HCT116 (cell line): Measurements from ENCODE around the gene MED12. TPM values are rescaled to one million over a fixed set of nuclear protein-coding genes. Genes with fewer than 3 reads are reported as not detected.

Experiments used
- ATAC-seq: fragments of 200-7000 bp; cut with Tn5 transposase; 2 replicates; pipeline ENCODE4 v1.9.1; 2020; ENCODE audit warnings: mild to moderate bottlenecking, moderate library complexity
- BruUV-seq: library from RNA; stranded (reverse); fragments of 400-500 nt; replicated peaks from 2 replicates; lab custom pipeline; 2021; lab: Mats Ljungman, UMichigan
- CTCF ChIA-PET: fragments of 300-600 bp; sonication (Branson Sonifier 250); formaldehyde crosslinking; loops from one replicate; lab custom pipeline; 2021; ENCODE audit warnings: antibody characterized with exemption; lab: Charles Lee
- POLR2A ChIA-PET: fragments of 300-600, 350-600 bp; sonication (Branson Sonifier 250); formaldehyde crosslinking; loops from one replicate; lab custom pipeline; 2021; ENCODE audit warnings: antibody characterized with exemption; lab: Charles Lee
- RAD21 ChIA-PET, 2 experiments: fragments of 300-600 bp; sonication (Branson Sonifier 250); formaldehyde crosslinking; loops; one replicate each; lab custom pipeline; 2023; ENCODE audit warnings: low total read pairs in 2 of 2; ENCODE audit not compliant: uncharacterized antibody in 2 of 2, unreplicated experiment in 2 of 2, low non-redundant PET in 1 of 2; lab: Charles Lee
- DNase-seq: peaks from one replicate; pipeline ENCODE4 v3.0.0-alpha.2; 2010; ENCODE audit warnings: low read depth, low spot score
- H2AFZ ChIP-seq: fragments of 200-600 bp; shearing (Covaris generic), sonication (generic); 2 replicates; pipeline ENCODE4 v1.6.1; 2017; ENCODE audit warnings: low read depth, mixed run types, mixed read lengths, antibody characterized with exemption, low read length; ENCODE audit not compliant: poor library complexity, severe bottlenecking
- H3K27ac ChIP-seq: 2 replicates; pipeline ENCODE4 v1.5.1; 2012; ENCODE audit warnings: low read depth, low read length
- H3K27me3 ChIP-seq: fragments of 200-600 bp; sonication (generic); 2 replicates; pipeline ENCODE4 v1.6.1; 2016; ENCODE audit warnings: mixed run types, low read length, mixed read lengths; ENCODE audit not compliant: insufficient read depth
- H3K36me3 ChIP-seq, 2 experiments: fragments of 200-500 bp in 1 of 2; fragments of 200-600 bp in 1 of 2; sonication (Bioruptor generic) in 1 of 2; sonication (generic) in 1 of 2; 2 replicates each; pipeline versions ENCODE4 v1.5.1 to v1.6.1; 2014 to 2016; ENCODE audit warnings: low read length in 2 of 2, inconsistent platforms in 1 of 2, mixed read lengths in 1 of 2, mixed run types in 1 of 2; ENCODE audit not compliant: insufficient read depth in 2 of 2, control insufficient read depth in 1 of 2
- H3K4me1 ChIP-seq, 2 experiments: fragments of 200-600 bp in 1 of 2; sonication (generic) in 1 of 2; 2 replicates each; pipeline versions ENCODE4 v1.5.1 to v1.6.1; 2012 to 2017; ENCODE audit warnings: low read length in 2 of 2, inconsistent platforms in 1 of 2, mild to moderate bottlenecking in 1 of 2, mixed read lengths in 1 of 2, mixed run types in 1 of 2, moderate library complexity in 1 of 2; ENCODE audit not compliant: insufficient read depth in 2 of 2, control insufficient read depth in 1 of 2
- H3K4me2 ChIP-seq: fragments of 200-600 bp; sonication (generic); 2 replicates; pipeline ENCODE4 v1.6.1; 2017; ENCODE audit warnings: mixed run types, low read length, mixed read lengths
- H3K4me3 ChIP-seq, 2 experiments: fragments of 200-600 bp in 1 of 2; sonication (generic) in 1 of 2; replicated peaks in 1 of 2; 2 replicates each; pipeline ENCODE4 v1.5.1; 2011 to 2016; ENCODE audit warnings: low read length in 2 of 2, control low read depth in 1 of 2, low read depth in 1 of 2, mild to moderate bottlenecking in 1 of 2, mixed read lengths in 1 of 2, mixed run types in 1 of 2
- H3K79me2 ChIP-seq: fragments of 200-600 bp; sonication (generic); 2 replicates; pipeline ENCODE4 v1.6.1; 2017; ENCODE audit warnings: mild to moderate bottlenecking, mixed run types, low read length, moderate library complexity, mixed read lengths; ENCODE audit not compliant: insufficient read depth
- H3K9ac ChIP-seq: fragments of 200-600 bp; sonication (generic); 2 replicates; pipeline ENCODE4 v1.6.1; 2016; ENCODE audit warnings: low read length, mixed read lengths
- H3K9me2 ChIP-seq: fragments of 200-600 bp; sonication (generic), shearing (Covaris generic); 2 replicates; pipeline ENCODE4 v1.6.1; 2017; ENCODE audit warnings: mixed run types, mild to moderate bottlenecking, moderate library complexity; ENCODE audit not compliant: insufficient read depth
- H3K9me3 ChIP-seq, 2 experiments: fragments of 200-500 bp in 1 of 2; fragments of 200-600 bp in 1 of 2; sonication (Bioruptor generic) in 1 of 2; sonication (generic) in 1 of 2; 2 replicates each; pipeline ENCODE4 v1.6.1; 2014 to 2017; ENCODE audit warnings: low read length in 2 of 2, mixed read lengths in 2 of 2, inconsistent platforms in 1 of 2, low read depth in 1 of 2, mild to moderate bottlenecking in 1 of 2, mixed run types in 1 of 2, moderate library complexity in 1 of 2; ENCODE audit not compliant: control insufficient read depth in 1 of 2, insufficient read depth in 1 of 2
- H4K20me1 ChIP-seq: fragments of 200-600 bp; sonication (generic), shearing (Covaris generic); 2 replicates; pipeline ENCODE4 v1.6.1; 2017; ENCODE audit warnings: mixed run types, mild to moderate bottlenecking, moderate library complexity; ENCODE audit not compliant: insufficient read depth
- ATF3 ChIP-seq: IDR thresholded peaks from 2 replicates; pipeline ENCODE4 v1.6.1; 2012
- CBX3 ChIP-seq: IDR thresholded peaks from 2 replicates; pipeline ENCODE4 v1.6.1; 2012; ENCODE audit warnings: low read depth
- CEBPB ChIP-seq: IDR thresholded peaks from 2 replicates; pipeline ENCODE4 v1.6.1; 2012; ENCODE audit warnings: low read depth
- CTCF ChIP-seq, 3 experiments: fragments of 200-600 bp in 1 of 3; sonication (generic) in 1 of 3; IDR thresholded peaks in 2 of 3; conservative IDR thresholded peaks in 1 of 3; 2 replicates each; pipeline ENCODE4 v1.5.1; 2012 to 2017; ENCODE audit warnings: low read depth in 2 of 3, low read length in 2 of 3, antibody characterized with exemption in 1 of 3, borderline replicate concordance in 1 of 3, control low read depth in 1 of 3, mild to moderate bottlenecking in 1 of 3, mixed read lengths in 1 of 3, mixed run types in 1 of 3, moderate library complexity in 1 of 3; ENCODE audit not compliant: insufficient read depth in 1 of 3
- EGR1 ChIP-seq: IDR thresholded peaks from 2 replicates; pipeline ENCODE4 v1.6.1; 2012; ENCODE audit warnings: low read depth
- ELF1 ChIP-seq: IDR thresholded peaks from 2 replicates; pipeline ENCODE4 v1.6.1; 2012; ENCODE audit warnings: low read depth, borderline replicate concordance
- EZH2 ChIP-seq: fragments of 200-600 bp; sonication (generic); IDR thresholded peaks from 2 replicates; pipeline ENCODE4 v1.6.1; 2017; ENCODE audit warnings: antibody characterized with exemption, mixed run types
- EZH2phosphoT487 ChIP-seq: fragments of 200-600 bp; IDR thresholded peaks from 2 replicates; pipeline ENCODE4 v1.6.1; 2018; ENCODE audit warnings: antibody characterized with exemption, borderline replicate concordance
- JUND ChIP-seq: IDR thresholded peaks from 2 replicates; pipeline ENCODE4 v1.6.1; 2012
- MAX ChIP-seq: IDR thresholded peaks from 2 replicates; pipeline ENCODE4 v1.6.1; 2012
- POLR2A ChIP-seq: IDR thresholded peaks from 2 replicates; pipeline ENCODE4 v1.7.0; 2011; ENCODE audit warnings: borderline replicate concordance; ENCODE audit not compliant: insufficient read depth, insufficient read length; ENCODE audit errors: extremely low read depth
- POLR2AphosphoS5 ChIP-seq: IDR thresholded peaks from 2 replicates; pipeline ENCODE4 v1.6.1; 2011; ENCODE audit warnings: mild to moderate bottlenecking, low read depth, low read length, moderate library complexity
- RAD21 ChIP-seq: IDR thresholded peaks from 2 replicates; pipeline ENCODE4 v1.6.1; 2012; ENCODE audit warnings: low read depth, mild to moderate bottlenecking
- SIN3A ChIP-seq: IDR thresholded peaks from 2 replicates; pipeline ENCODE4 v1.6.1; 2012; ENCODE audit warnings: low read depth
- SP1 ChIP-seq: IDR thresholded peaks from 2 replicates; pipeline ENCODE4 v1.6.1; 2012; ENCODE audit warnings: low read depth
- SRF ChIP-seq: IDR thresholded peaks from 2 replicates; pipeline ENCODE4 v1.6.1; 2012; ENCODE audit warnings: low read depth
- TCF7L2 ChIP-seq: IDR thresholded peaks from 2 replicates; pipeline ENCODE4 v1.7.0; 2011; ENCODE audit warnings: borderline replicate concordance, inconsistent platforms; ENCODE audit not compliant: insufficient read depth, insufficient read length; ENCODE audit errors: extremely low read depth
- YY1 ChIP-seq: IDR thresholded peaks from 2 replicates; pipeline ENCODE4 v1.6.1; 2011; ENCODE audit warnings: low read length, low read depth, moderate library complexity, mild to moderate bottlenecking; ENCODE audit not compliant: insufficient replicate concordance; ENCODE audit errors: extremely low read depth
- ZFX ChIP-seq: fragments of 450-650 bp; IDR thresholded peaks from 2 replicates; pipeline ENCODE4 v1.6.1; 2017
- intact Hi-C: fragments of 100-400 bp; cut with micrococcal nuclease; formaldehyde crosslinking; loops from 2 replicates; pipeline ENCODE4 v1.10.0; 2022
- total RNA-seq: library from RNA; stranded (reverse); gene quantifications from one replicate; pipeline ENCODE4 v1.2.1, GENCODE V29; 2021; ENCODE audit not compliant: unreplicated experiment

MED12 gene
- total RNA-seq, 1 experiment from 2014 or later, result 32.8 TPM

- no peak for DNase-seq
- BruUV-seq, result no TSS peak
These were observed 58.9 kb downstream of the MED12 start for GRCh38 chrX:71177327-71177726.

More at GRCh38 chrX:71177327-71177726, 58.9 kb downstream of the MED12 start:
- no peak overlapping the region for H3K27ac ChIP-seq
- H3K9me3 ChIP-seq, result no peaks in the 10 kb centered on the region
- H3K4me2 ChIP-seq, result no peak overlapping the region
- CTCF ChIA-PET, result interaction anchor here (1.2 kb wide), 1 partner anchor 207 kb away, joined by 4 read pairs; no protein-coding TSS in a partner anchor
- RAD21 ChIA-PET, result no interaction called here
- TF ChIP-seq RAD21, result no peak
- TF ChIP-seq TCF7L2, result no peak
- no peak for TF ChIP-seq YY1
- no peak for TF ChIP-seq ZFX
- TF ChIP-seq POLR2AphosphoS5, result no peak
- TF ChIP-seq CBX3, result no peak
- TF ChIP-seq SP1, result no peak
- TF ChIP-seq EGR1, result no peak
- TF ChIP-seq POLR2A, result no peak
- no peak for TF ChIP-seq SRF
- no peak for TF ChIP-seq CTCF (IDR thresholded peaks at IDR 0.05 in 2 of 3, conservative IDR thresholded peaks at IDR 0.05 in 1 of 3; ENCODE audit: borderline replicate concordance in 1 of 3, insufficient read depth in 1 of 3, low read depth in 2 of 3, low read length in 2 of 3)
- no peak for TF ChIP-seq ATF3
- no peak for TF ChIP-seq MAX
- TF ChIP-seq EZH2phosphoT487, result no peak
- no peak for TF ChIP-seq ELF1
- no peak for TF ChIP-seq JUND
- no peak for TF ChIP-seq EZH2
- TF ChIP-seq CEBPB, result no peak
- TF ChIP-seq SIN3A, result no peak
- TF ChIP-seq, all 23 proteins: peak for 0
- Histone ChIP-seq H3K9me2 (no peaks in the 10 kb centered on the region), H3K9ac (no peak overlapping the region), H3K36me3 (no peaks in the 10 kb centered on the region), H3K79me2 (no peaks in the 10 kb centered on the region), H3K4me3 (no peak overlapping the region), H2AFZ (no peak overlapping the region), H3K4me1 (peaks cover under 1 to 12% of the 10 kb centered on the region in 2 experiments; a peak in 3 of 4 replicates), H3K27me3 (no peaks in the 10 kb centered on the region), H4K20me1 (no peaks in the 10 kb centered on the region)
- ATAC-seq, result no peak
- intact Hi-C loops, result loop anchor here (5.0 kb wide), 2 partner anchors 80 to 410 kb away; partner anchors contain the start of gene FOXO4
- POLR2A ChIA-PET, result no interaction called here
